ENCODE data around the gene SERAC1. TPM values are rescaled to one million over a fixed set of nuclear protein-coding genes. Genes with fewer than 3 reads are reported as not detected.

The SERAC1 gene
- total RNA-seq, 1 experiment from 2014 or later, result 4.3 TPM

DNA sequence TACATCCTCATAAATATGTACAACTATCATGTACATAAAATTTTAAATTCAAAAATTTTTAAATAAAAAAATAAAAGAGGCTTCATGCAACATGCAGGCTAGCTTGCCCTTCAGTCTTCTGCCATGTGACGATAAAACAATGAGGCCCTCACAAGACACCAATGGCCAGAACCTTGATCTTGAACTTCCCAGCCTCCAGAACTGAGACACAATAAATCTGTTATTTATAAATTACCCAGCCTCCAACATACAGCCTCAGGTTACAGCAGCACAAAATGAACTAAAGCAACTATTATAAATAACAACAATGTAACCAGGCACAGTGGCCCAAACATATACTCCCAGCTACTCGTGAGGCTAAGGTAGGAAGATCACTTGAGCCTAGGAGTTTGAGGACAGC is 42.8 kb downstream of the SERAC1 start:
- DNase-seq (ENCODE audit: low read depth), result no peak

DNA sequence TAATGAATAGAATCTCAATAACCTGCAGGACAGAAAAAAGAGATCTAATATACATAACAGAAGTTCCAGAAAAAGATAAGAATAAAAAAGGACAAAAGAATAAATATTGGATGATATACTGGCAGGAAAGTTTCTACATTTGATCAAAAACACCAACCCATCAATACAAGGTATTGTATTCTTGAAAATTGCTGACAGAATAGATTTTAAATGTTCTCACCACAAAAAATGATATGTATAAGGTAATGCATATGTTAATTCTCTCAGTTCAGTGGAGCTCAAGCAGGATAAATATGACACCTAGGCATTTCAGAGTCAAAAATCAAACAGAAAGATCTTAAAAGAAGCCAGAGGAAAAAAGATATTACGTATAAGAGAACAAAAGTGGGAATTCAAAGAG is 43.8 kb downstream of the SERAC1 start:
- DNase-seq (ENCODE audit: low read depth), result no peak

GRCh38 chr6:158122048-158122447 is 46.0 kb downstream of the SERAC1 start:
- no peak for DNase-seq (ENCODE audit: low read depth)

GRCh38 chr6:158121335-158121734 is 46.7 kb downstream of the SERAC1 start:
- no peak for DNase-seq (ENCODE audit: low read depth)

DNA sequence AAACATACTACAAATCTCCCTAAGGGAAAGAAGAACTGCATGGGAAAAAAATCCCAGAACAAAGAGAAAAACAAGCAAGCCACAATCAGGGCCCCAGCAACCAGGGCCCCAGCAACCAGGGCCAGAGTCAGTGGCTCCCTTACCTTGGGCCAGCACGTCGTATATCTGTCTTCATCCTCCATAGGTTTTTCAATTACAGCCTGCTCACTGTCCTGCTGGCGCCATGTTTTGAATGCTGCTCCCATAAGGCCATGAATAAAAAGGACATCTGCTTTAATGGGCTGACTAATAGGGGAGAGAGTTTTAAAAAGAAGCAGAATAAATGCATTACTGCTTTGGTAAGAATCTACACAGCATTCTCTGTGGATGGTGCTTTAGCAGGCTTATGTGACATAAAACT is 49.2 kb downstream of the SERAC1 start:
- no peak for DNase-seq (ENCODE audit: low read depth)

DNA sequence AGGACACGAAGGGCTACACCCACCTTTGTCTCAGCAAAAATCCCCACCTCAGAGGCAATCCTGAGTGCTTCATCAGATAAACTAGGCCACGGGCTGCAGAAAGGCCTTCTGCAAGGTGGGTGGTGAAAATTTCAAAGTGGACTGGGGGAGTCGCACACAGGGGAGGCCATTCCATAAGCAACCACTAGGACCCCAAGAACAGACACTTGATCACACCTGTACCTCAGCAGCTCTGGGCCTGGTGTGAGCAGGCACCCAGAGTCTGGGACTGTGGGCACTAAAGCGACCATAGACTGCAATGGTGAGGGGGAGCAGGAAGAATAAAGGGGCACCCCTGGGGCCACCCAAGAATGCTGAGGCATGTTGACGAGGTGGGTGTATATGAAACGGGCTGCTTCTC is 52.6 kb downstream of the SERAC1 start:
- DNase-seq (ENCODE audit: low read depth), result no peak

GRCh38 chr6:158115102-158115501 is 53.0 kb downstream of the SERAC1 start:
- no peak for DNase-seq (ENCODE audit: low read depth)

DNA sequence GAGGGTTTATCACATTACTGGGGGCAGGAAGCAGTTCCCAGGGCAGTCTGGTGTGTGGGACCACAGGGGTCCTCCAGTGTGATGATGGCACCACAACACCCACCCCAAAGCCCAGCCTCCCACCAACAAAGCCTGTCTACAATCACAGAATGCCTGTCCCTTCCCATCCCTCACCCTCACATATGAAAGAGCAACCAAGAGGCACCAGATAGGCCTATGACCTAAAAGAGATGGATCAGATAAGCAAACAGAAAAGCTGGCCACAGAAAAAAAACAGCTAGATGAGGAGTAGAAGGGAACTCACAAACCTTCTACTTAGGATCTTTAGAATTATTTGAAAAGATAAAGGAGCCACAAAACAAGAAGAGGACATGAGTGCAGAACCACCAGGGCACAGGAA is 54.3 kb downstream of the SERAC1 start:
- DNase-seq (ENCODE audit: low read depth), result no peak

DNA sequence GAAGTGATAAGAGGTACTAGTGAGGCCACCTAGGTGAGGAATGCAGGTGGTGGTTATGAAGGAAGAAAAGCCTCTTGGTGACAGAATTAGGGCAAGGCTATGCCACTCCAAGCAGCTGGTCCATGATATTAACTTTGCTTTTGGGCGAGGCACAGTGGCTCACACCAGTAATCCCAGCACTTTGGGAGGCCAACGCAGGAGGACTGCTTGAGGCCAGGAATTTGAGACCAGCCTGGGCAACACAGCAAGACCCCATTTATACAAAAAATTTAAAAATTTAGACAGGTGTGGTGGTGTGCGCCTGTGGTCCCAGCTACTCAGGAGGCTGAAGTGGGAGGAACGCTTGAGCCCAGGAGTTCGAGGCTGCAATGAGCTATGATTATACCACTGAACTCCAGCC is 56.1 kb downstream of the SERAC1 start:
- DNase-seq (ENCODE audit: low read depth), result no peak

DNA sequence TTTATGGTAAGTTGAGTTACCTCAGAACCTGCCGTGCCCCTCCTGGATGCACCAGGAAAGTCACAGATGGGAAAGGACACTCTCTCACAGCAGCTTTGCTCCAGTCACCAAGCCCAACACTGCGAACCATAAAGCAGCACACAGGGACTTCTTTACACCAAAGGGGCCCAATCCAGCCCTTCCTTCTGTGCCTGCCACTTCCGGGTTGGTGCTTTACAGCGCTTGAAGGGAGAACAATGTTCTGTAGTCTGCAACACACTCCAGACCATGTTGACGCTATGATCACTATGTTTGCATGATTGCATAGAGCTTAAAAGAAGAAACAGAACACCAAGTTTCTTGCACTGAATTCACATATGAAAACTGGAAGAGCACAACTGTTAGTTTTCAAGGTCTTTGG is 57.1 kb downstream of the SERAC1 start:
- no peak for DNase-seq (ENCODE audit: low read depth)

GRCh38 chr6:158109748-158110147 is 58.3 kb downstream of the SERAC1 start:
- no peak for DNase-seq (ENCODE audit: low read depth)

DNA sequence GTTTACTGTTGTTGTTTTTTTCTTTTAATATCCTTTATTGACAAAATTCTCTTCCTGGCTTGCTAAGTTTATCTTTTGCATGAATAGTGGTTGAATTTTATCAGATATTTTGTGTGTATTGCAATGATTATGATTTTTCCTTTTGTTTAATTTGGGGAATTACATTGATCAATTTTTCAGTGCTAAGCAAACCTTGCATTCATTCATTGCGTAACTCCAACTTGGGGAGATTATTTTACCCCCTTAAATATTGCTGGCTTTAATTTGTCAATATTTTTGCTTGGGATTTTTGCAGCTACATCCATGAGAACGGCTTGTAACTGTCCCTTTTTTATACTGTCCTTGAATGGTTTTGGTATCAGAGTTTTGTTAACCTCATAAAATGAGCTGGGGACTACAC is 63.4 kb downstream of the SERAC1 start:
- no peak for DNase-seq (ENCODE audit: low read depth)

DNA sequence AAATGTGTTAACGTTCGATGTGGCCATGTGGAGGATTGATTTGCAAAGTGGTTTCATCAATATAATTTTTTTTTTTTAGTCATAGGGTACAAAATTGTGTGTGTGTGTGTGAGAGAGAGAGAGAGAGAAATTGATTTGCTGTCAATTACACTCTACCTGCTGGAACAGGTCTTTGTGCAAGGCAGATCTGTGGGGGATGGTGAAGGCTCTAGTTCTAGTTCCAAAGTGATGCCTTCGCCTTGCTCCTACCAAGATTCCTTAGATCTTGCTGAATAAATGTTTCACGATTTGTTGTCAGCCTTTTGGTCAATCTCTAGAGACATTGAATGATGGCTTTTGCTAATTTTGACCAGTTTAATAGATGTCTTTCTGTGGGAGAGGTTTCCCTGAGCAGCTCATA is 64.8 kb downstream of the SERAC1 start:
- no peak for DNase-seq (ENCODE audit: low read depth)

- no peak for DNase-seq (ENCODE audit: low read depth)
Measured at GRCh38 chr6:158095671-158096070, 72.4 kb downstream of the SERAC1 start.

DNA sequence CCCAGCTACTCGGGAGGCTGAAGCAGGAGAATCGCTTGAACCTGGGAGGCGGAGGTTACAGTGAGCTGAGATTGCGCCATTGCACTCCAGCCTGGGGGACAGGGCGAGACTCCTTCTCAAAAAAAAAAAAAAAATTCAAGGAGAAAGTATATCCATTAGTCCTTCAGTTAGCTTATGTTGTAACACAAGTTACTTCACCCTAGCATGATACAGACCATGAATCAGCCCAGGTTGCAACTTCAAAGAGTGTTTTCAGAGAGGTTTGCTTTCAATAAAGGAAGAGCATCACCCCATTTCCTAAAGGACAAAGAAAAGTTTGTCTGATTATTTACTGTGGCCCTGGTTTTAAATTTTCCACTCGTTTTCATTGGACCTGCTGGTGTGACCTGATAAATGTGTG is 73.0 kb downstream of the SERAC1 start:
- DNase-seq (ENCODE audit: low read depth), result no peak

GRCh38 chr6:158092806-158093205 is 75.3 kb downstream of the SERAC1 start:
- no peak for DNase-seq (ENCODE audit: low read depth)

DNA sequence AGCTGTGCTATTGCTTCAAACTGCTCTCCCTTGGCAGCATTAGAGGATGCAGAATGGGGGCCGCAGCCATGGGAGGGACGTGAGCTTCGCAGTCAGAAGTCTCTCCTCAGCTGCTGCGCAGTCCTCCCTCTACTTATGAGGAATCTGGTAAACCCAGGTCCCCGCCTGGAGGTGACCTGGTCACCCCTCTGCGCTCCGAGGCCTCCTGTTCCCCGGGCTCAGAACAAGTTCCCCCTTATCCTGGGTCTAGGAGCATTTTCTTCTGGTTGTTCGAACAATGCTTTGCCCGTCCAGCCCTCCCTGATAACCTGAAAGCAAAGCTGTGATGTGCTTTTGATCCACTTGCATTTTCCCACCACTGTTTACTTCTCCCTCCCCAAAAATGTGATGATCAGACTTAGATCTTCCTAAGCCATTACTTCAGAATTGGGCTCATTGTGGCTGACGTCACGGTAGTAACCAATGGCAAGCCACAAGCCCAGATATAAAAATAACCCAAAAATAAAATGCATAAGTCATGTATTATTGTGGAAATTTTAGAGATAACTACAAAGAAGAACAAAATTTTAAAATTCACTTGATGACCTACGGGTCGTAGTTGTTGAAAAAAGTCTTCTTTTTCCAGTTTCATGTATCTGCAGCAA is 80.7 kb downstream of the SERAC1 start:
- no peak for DNase-seq (ENCODE audit: low read depth)

GRCh38 chr6:158086504-158087223 is 81.4 kb downstream of the SERAC1 start:
- peak; percentile 15 for DNase-seq (ENCODE audit: low read depth)

DNA sequence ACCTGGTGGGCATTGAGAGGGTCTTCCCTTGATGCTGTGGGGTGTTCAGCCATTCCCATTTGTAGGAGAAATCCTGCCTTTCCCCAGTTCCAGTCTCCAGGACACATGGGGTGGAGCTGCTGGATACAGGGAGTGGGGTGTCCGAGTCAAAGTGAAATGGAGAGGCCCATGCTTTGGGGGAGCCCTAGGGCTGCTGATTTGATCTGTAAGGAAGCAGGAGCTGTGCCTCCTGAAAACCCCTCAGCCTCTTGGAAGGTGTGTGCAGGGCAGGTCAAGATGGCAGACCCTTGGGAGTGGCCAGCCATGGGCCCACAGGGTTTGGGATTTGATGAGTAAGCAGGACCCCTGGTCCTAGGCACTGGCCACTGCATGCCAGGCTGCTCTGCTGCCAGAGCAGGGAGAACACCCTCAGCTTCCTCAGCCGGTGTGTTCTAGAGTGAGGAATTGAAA is 82.0 kb downstream of the SERAC1 start:
- no peak for DNase-seq (ENCODE audit: low read depth)

- no peak for DNase-seq (ENCODE audit: low read depth)
Measured at GRCh38 chr6:158085261-158086053, 82.6 kb downstream of the SERAC1 start.

DNA sequence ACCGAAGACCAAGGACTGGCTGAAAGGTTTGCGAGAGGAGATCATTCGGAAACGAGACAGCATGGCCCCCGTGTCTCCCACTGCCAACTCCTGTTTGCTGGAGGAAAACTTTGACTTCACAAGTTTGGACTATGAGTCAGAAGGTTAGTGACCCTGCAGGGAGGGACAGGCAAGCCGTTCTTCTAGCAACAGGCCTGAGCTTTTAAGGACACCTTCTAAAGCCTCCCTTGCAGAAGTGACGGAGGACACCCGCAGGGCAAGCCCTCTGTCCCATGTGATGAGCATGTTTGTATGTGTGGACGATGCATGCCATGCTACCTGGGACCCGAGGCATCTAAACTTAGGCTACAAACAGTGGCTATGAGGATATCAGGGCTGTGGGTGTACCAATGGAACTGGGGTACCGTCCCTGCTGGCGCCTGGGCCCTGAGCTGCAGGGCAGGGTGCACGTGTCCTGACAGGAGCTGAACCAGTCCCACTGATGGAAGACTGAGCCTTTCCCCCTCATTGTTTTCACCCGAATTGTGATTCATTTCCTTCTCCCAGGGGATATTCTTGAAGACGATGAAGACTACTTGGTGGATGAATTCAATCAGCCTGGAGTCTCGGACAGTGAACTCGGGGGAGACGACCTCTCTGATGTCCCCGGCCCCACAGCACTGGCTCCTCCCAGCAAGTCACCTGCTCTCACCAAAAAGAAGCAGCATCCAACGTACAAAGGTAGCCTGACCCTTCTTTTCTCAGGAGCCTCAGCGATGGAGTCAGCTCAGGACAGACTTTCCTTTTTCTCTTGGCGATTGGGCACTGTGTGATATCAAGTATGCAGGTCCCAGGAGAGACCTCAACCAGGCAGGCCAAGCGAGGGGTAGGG is 84.4 kb downstream of the SERAC1 start:
- DNase-seq (ENCODE audit: low read depth), result no peak

DNA sequence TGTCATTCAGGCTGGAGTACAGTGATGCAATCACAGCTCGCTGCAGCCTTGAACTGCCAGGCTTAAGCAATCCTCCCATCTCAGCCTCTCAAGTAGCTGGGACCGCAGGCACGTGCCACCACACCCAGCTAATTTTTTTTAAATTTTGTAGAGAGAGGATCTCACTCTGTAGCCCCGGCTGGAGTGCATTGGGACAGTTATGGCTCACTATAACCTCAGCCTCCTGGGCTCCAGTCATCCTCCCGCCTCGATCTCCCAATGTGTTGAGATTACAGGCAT is 86.5 kb downstream of the SERAC1 start:
- DNase-seq (ENCODE audit: low read depth), result no peak
